ENCODE measurements around the gene ROBO1. TPM values are rescaled to one million over a fixed set of nuclear protein-coding genes. Genes with fewer than 3 reads are reported as not detected.

Gene ROBO1
- total and polyA plus RNA-seq, 2 donors (not counting 3 experiments of a cell fraction or from before 2014, with no cell fraction given) = 5.9 to 14.2 TPM

- CTCF ChIA-PET = interaction anchor here (1.1 kb wide), 1 partner anchor 10 kb away, joined by 3 read pairs; no protein-coding TSS in a partner anchor
- no peaks in the 10 kb centered on the region for H4K20me1 ChIP-seq (replicated peaks; ENCODE audit: control insufficient read depth, extremely low read depth, insufficient read depth, low read length)
- dilution Hi-C loops (cut with MboI; ENCODE audit: extremely low pct_ligation_motif_present, low sequenced_read_pairs) (no loop called here), intact Hi-C loops (cut with micrococcal nuclease) (no loop called here)
- FAIRE-seq = no peak
- POLR2A ChIA-PET = no interaction called here
- no peaks in the 10 kb centered on the region for H3K4me1 ChIP-seq (ENCODE audit: control insufficient read depth, extremely low read depth, insufficient read depth, low read length)
- no peaks in the 10 kb centered on the region for H3K79me2 ChIP-seq (ENCODE audit: control insufficient read depth, insufficient read depth, low read length)
- no TSS peak for BruUV-seq (replicated peaks)
- no peaks in the 10 kb centered on the region for H3K9me3 ChIP-seq (replicated peaks; ENCODE audit: control insufficient read depth, insufficient read depth, low read length)
- DNase-seq (ENCODE audit: low read depth, low spot score) = no peak
- no peaks in the 10 kb centered on the region for H3K36me3 ChIP-seq (ENCODE audit: control insufficient read depth in 2 of 2, extremely low read depth in 1 of 2, insufficient read depth in 2 of 2, low read length in 2 of 2)
- TF ChIP-seq, protein P1, sequence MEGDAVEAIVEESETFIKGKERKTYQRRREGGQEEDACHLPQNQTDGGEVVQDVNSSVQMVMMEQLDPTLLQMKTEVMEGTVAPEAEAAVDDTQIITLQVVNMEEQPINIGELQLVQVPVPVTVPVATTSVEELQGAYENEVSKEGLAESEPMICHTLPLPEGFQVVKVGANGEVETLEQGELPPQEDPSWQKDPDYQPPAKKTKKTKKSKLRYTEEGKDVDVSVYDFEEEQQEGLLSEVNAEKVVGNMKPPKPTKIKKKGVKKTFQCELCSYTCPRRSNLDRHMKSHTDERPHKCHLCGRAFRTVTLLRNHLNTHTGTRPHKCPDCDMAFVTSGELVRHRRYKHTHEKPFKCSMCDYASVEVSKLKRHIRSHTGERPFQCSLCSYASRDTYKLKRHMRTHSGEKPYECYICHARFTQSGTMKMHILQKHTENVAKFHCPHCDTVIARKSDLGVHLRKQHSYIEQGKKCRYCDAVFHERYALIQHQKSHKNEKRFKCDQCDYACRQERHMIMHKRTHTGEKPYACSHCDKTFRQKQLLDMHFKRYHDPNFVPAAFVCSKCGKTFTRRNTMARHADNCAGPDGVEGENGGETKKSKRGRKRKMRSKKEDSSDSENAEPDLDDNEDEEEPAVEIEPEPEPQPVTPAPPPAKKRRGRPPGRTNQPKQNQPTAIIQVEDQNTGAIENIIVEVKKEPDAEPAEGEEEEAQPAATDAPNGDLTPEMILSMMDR (IDR thresholded peaks at IDR 0.05; ENCODE audit: extremely low read depth in 1 of 2, insufficient read depth in 1 of 2, low read depth in 1 of 2, low read length in 2 of 2) = no peak
- no peak for TF ChIP-seq JUN (IDR thresholded peaks at IDR 0.05; ENCODE audit: borderline replicate concordance, insufficient read depth, insufficient read length, low read depth)
- TF ChIP-seq MYC (IDR thresholded peaks at IDR 0.05; ENCODE audit: low read depth, low read length) = no peak
- TF ChIP-seq POLR2AphosphoS5 (IDR thresholded peaks at IDR 0.05; ENCODE audit: insufficient read depth, low read depth, low read length) = no peak
- H3K9me1 ChIP-seq (replicated peaks; ENCODE audit: control insufficient read depth, extremely low read depth, insufficient read depth, low read length) = no peaks in the 10 kb centered on the region
- no peak overlapping the region for H3K4me3 ChIP-seq (replicated peaks in 1 of 3; ENCODE audit: insufficient read depth in 1 of 3, low read depth in 1 of 3, low read length in 3 of 3)
- H3K27ac ChIP-seq (ENCODE audit: insufficient read depth, low read depth, low read length) = no peak overlapping the region
- H3K4me2 ChIP-seq (ENCODE audit: insufficient read depth, low read length) = no peak overlapping the region
- no peak overlapping the region for H3K9ac ChIP-seq (replicated peaks; ENCODE audit: extremely low read depth, insufficient read depth, low read length)
- no peaks in the 10 kb centered on the region for H3K27me3 ChIP-seq (ENCODE audit: control insufficient read depth in 2 of 2, insufficient read depth in 2 of 2, low read length in 2 of 2)
- H2AFZ ChIP-seq (ENCODE audit: low read depth, low read length) = no peak overlapping the region
Observed at GRCh38 chr3:79157191-79157590, 610.6 kb downstream of the ROBO1 start.

DNA sequence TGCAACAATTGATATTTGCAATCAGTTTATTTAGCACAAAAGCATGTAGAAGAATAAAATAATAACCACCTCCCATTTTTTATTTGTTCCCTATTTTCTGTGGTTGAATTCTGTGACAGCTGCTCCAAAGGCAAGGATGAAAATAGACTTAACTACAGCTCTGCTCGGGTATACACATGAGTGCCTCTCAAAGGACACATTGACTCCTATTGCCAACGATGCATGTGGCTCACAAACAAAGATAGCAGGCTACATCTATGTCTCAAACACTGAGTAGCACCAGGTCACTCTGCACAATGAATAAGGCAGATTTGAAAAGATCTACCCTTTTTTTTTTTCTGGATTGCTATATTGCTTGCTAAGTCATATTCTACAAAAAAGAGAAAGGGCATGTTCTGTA lies 612.9 kb downstream of the ROBO1 start:
- Histone ChIP-seq H3K9ac (replicated peaks; ENCODE audit: extremely low read depth, insufficient read depth, low read length) (no peak overlapping the region), H3K27ac (ENCODE audit: insufficient read depth, low read depth, low read length) (no peak overlapping the region), H4K20me1 (replicated peaks; ENCODE audit: control insufficient read depth, extremely low read depth, insufficient read depth, low read length) (no peaks in the 10 kb centered on the region), H3K9me1 (replicated peaks; ENCODE audit: control insufficient read depth, extremely low read depth, insufficient read depth, low read length) (no peaks in the 10 kb centered on the region), H2AFZ (ENCODE audit: low read depth, low read length) (no peak overlapping the region), H3K36me3 (ENCODE audit: control insufficient read depth in 2 of 2, extremely low read depth in 1 of 2, insufficient read depth in 2 of 2, low read length in 2 of 2) (no peaks in the 10 kb centered on the region), H3K79me2 (ENCODE audit: control insufficient read depth, insufficient read depth, low read length) (no peaks in the 10 kb centered on the region), H3K4me2 (ENCODE audit: insufficient read depth, low read length) (no peak overlapping the region), H3K9me3 (replicated peaks; ENCODE audit: control insufficient read depth, insufficient read depth, low read length) (no peaks in the 10 kb centered on the region), H3K27me3 (ENCODE audit: control insufficient read depth in 2 of 2, insufficient read depth in 2 of 2, low read length in 2 of 2) (no peaks in the 10 kb centered on the region), H3K4me1 (ENCODE audit: control insufficient read depth, extremely low read depth, insufficient read depth, low read length) (no peaks in the 10 kb centered on the region), H3K4me3 (replicated peaks in 1 of 3; ENCODE audit: insufficient read depth in 1 of 3, low read depth in 1 of 3, low read length in 3 of 3) (no peak overlapping the region)
- POLR2A ChIA-PET = no interaction called here
- CTCF ChIA-PET = no interaction called here
- DNase-seq (ENCODE audit: low read depth, low spot score) (no peak), FAIRE-seq (no peak)
- intact Hi-C loops (cut with micrococcal nuclease) = no loop called here
- dilution Hi-C loops (cut with MboI; ENCODE audit: extremely low pct_ligation_motif_present, low sequenced_read_pairs) = no loop called here
- TF ChIP-seq, protein P1 (IDR thresholded peaks at IDR 0.05; ENCODE audit: extremely low read depth in 1 of 2, insufficient read depth in 1 of 2, low read depth in 1 of 2, low read length in 2 of 2) = no peak
- TF ChIP-seq FOS (IDR thresholded peaks at IDR 0.05; ENCODE audit: borderline replicate concordance, insufficient read depth, low read length) = no peak
- no peak for TF ChIP-seq JUN (IDR thresholded peaks at IDR 0.05; ENCODE audit: borderline replicate concordance, insufficient read depth, insufficient read length, low read depth)
- no peak for TF ChIP-seq GATA2 (IDR thresholded peaks at IDR 0.05; ENCODE audit: insufficient read depth, insufficient read length, low read depth, low read length)
- TF ChIP-seq MYC (IDR thresholded peaks at IDR 0.05; ENCODE audit: low read depth, low read length) = no peak
- TF ChIP-seq POLR2AphosphoS5 (IDR thresholded peaks at IDR 0.05; ENCODE audit: insufficient read depth, low read depth, low read length) = no peak
- no peak for TF ChIP-seq POLR2A (IDR thresholded peaks at IDR 0.05; ENCODE audit: low read depth, low read length)
- TF ChIP-seq EZH2 (IDR thresholded peaks at IDR 0.05; ENCODE audit: borderline replicate concordance, low read depth, low read length, severe bottlenecking) = no peak
- TF ChIP-seq, protein P2, sequence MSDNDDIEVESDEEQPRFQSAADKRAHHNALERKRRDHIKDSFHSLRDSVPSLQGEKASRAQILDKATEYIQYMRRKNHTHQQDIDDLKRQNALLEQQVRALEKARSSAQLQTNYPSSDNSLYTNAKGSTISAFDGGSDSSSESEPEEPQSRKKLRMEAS (IDR thresholded peaks at IDR 0.05; ENCODE audit: insufficient read depth, insufficient read length) = no peak
- no TSS peak for BruUV-seq (replicated peaks)

Measured in endothelial cell of umbilical vein (primary cell).